ENCODE results near the gene PODXL2.
A peak's percentile ranks its signal among the peaks of the same experiment; 100 is the strongest.

The PODXL2 gene

DNA sequence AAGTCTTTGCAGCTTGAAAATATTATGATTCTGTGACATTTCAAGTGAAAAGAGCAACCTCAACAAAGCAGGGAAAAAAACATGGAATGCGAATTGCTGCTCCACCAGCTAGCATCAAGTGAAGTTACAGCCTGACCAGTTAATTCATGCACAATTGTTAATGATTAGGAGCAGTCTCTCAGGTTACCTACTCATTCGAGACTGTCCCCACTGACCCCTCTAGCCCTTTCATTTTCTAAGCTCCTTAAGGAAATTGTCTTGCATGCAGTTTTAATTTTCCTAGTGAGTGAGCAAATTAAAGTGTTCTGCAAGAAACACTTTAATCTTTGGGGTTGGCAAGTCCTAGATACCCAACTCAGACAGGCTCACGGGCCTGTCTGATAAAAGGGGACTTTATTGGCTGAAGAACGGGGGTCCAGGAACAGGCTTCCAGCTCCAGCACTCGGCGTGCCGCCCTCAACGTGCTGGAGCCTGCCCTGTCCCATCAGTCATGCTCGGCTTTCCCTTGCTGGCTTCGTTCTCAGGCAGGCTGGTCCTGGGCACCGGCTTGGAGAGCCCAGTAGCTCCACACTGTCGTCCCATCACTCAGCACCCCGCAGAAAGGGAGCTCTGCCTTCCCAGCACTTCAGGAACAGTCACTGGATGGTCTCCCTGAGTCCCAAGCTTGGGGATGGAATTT, 18.3 kb downstream of the PODXL2 start:
- Histone ChIP-seq H3K27me3 (replicated peaks; ENCODE audit: control insufficient read depth, insufficient read depth, low read length) (no peaks in the 10 kb centered on the region), H3K36me3 (ENCODE audit: control insufficient read depth, insufficient read depth, low read length) (no peaks in the 10 kb centered on the region), H3K4me3 (replicated peaks; ENCODE audit: low read depth, low read length) (no peak overlapping the region)
- TF ChIP-seq, protein P1, sequence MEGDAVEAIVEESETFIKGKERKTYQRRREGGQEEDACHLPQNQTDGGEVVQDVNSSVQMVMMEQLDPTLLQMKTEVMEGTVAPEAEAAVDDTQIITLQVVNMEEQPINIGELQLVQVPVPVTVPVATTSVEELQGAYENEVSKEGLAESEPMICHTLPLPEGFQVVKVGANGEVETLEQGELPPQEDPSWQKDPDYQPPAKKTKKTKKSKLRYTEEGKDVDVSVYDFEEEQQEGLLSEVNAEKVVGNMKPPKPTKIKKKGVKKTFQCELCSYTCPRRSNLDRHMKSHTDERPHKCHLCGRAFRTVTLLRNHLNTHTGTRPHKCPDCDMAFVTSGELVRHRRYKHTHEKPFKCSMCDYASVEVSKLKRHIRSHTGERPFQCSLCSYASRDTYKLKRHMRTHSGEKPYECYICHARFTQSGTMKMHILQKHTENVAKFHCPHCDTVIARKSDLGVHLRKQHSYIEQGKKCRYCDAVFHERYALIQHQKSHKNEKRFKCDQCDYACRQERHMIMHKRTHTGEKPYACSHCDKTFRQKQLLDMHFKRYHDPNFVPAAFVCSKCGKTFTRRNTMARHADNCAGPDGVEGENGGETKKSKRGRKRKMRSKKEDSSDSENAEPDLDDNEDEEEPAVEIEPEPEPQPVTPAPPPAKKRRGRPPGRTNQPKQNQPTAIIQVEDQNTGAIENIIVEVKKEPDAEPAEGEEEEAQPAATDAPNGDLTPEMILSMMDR (IDR thresholded peaks at IDR 0.05; ENCODE audit: insufficient read depth, low read length, poor library complexity, severe bottlenecking): no peak
- no peak for DNase-seq (ENCODE audit: extremely low read depth, insufficient read length)

DNA sequence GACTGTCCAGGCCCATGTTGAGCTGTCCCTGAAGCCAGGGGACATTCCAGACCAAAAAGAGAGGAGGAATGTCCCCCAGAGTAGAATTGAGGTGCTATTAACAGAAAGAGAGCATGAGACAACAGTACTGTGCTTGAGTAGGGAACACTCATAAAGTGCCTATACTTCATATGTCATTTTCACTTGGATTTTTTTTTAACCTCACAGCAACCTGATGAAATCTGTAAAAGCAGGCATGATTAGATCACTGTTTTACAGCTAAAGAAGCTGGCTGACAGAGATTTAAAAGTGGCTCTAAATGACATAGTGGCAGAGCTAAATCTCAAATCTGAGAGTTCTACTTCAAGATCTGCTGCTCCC, 18.8 kb downstream of the PODXL2 start:
- Histone ChIP-seq H3K27me3 (replicated peaks; ENCODE audit: control insufficient read depth, insufficient read depth, low read length) (no peaks in the 10 kb centered on the region), H3K36me3 (ENCODE audit: control insufficient read depth, insufficient read depth, low read length) (no peaks in the 10 kb centered on the region), H3K4me3 (replicated peaks; ENCODE audit: low read depth, low read length) (no peak overlapping the region)
- TF ChIP-seq, protein P1 (IDR thresholded peaks at IDR 0.05; ENCODE audit: insufficient read depth, low read length, poor library complexity, severe bottlenecking): no peak
- DNase-seq (ENCODE audit: extremely low read depth, insufficient read length): no peak

DNA sequence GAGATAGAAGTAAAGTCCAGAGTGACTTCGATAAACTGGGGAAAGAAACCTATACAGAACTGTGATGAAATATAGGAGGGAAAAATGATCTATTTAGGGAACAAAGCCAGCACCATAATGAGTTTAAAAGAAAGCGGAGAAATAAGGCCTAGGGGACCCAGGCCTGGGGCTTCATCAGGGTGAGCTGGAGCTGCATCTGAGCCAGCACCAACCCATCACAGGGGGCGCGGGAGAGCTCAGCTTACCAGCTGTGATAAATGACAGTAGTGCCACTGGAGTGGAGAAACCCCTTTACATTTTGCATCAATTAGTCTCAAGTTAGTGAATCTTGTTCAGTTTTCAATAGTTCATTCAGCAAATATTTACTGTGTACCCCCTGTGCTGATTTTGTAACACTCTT, 21.3 kb downstream of the PODXL2 start:
- DNase-seq (ENCODE audit: extremely low read depth, insufficient read length): no peak
- H3K4me3 ChIP-seq (replicated peaks; ENCODE audit: low read depth, low read length): no peak overlapping the region
- no peaks in the 10 kb centered on the region for H3K27me3 ChIP-seq (replicated peaks; ENCODE audit: control insufficient read depth, insufficient read depth, low read length)
- no peaks in the 10 kb centered on the region for H3K36me3 ChIP-seq (ENCODE audit: control insufficient read depth, insufficient read depth, low read length)
- TF ChIP-seq, protein P1 (IDR thresholded peaks at IDR 0.05; ENCODE audit: insufficient read depth, low read length, poor library complexity, severe bottlenecking): no peak

DNA sequence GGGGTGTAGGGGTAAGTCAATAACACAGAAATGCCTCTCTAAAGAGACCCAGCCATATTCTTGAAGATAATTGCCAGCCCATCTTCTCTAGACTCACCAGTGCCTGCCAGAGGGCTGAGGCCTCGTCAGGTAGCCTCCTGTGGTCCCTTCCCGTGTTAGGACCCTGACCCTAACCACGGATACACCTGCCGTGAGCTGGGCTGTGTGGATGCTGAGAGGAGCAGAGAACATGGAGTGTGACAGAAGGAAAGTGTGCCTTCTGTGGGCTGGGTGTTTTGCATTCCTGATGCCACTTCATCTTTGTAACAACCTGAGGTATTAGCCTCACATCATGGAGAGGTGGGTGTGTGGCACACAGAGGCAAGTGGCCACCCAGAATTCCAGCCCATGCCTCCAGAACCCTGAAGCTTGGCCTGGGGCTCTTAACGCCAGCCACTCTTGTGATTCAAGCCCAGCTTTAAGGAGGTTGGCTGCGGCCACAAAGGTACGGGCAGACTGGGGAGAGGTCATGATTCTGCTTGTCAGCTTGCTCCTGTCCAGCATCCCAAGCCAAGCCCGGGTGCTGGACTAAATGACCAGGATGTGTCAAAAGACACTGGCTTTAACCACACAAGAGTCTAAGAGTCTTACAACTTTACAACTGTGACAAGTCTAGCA, 22.7 kb downstream of the PODXL2 start:
- H3K36me3 ChIP-seq (ENCODE audit: control insufficient read depth, insufficient read depth, low read length): no peaks in the 10 kb centered on the region
- H3K4me3 ChIP-seq (replicated peaks; ENCODE audit: low read depth, low read length): no peak overlapping the region
- H3K27me3 ChIP-seq (replicated peaks; ENCODE audit: control insufficient read depth, insufficient read depth, low read length): no peaks in the 10 kb centered on the region
- no peak for DNase-seq (ENCODE audit: extremely low read depth, insufficient read length)
- TF ChIP-seq, protein P1 (IDR thresholded peaks at IDR 0.05; ENCODE audit: insufficient read depth, low read length, poor library complexity, severe bottlenecking): no peak

DNA sequence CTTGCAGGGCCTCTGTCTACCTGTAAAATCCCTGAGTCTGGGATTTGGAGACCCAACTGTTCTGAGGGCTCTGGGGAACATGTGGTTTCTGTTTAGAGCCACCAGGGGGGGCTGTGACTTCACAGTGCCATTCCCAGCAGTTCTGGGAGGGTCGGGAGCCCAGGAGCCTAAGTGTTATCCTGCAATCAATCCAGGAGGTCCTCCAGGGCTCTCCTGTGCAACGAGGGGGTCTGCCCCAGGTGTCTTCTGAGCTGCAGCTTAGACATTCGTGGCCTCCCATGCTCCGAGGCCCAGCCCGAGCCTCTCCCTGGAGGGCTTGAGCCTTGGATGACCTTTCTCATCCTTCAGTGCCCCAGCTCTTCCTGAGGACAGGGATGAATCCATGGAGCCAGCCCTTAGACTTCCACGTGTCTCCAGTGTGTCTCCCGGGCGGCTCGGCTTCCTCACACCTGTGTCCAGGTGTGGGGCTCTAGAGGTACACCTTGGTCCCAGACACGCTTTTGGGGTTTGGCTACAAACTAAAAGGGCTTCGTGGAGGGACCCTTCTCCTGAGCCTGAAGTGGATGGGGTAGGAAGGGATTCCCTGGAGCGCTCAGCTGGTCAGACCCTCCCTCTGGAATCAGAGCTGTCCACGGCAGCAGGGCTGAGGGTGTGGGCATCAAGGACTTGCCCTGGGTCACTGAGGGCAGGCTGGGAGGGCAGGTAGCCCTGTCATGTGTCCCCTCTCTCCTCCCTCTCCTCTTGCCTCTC, 23.4 kb downstream of the PODXL2 start:
- no peaks in the 10 kb centered on the region for H3K27me3 ChIP-seq (replicated peaks; ENCODE audit: control insufficient read depth, insufficient read depth, low read length)
- H3K4me3 ChIP-seq (replicated peaks; ENCODE audit: low read depth, low read length): no peak overlapping the region
- TF ChIP-seq, protein P1 (IDR thresholded peaks at IDR 0.05; ENCODE audit: insufficient read depth, low read length, poor library complexity, severe bottlenecking): peak; percentile 81
- DNase-seq (ENCODE audit: extremely low read depth, insufficient read length): no peak
- no peaks in the 10 kb centered on the region for H3K36me3 ChIP-seq (ENCODE audit: control insufficient read depth, insufficient read depth, low read length)
